ENCODE results near the gene FAM3B.

Gene FAM3B

DNA sequence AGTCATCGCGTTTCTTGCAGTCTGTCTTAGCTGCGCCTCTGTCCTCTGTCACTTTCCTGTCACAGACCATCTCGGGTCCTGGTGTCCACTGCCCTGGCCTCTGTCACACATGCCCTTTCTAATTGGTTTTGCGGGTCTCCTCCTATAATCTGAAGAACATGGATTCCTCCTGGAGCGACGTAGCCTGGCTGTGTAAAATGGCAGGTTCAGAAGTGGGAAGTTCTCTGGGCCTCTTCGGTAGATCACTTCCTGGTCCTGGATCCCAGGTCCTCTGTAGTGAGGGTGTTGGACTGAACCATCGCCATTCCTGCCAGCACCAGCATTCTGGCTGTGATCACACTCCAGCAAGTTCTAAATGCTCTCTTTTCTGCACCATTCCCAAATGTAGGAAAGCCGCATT, 857 bp downstream of the FAM3B start:
- ChIA-PET POLR2A (no interaction called here), CTCF (interaction anchor here (0.6 kb wide), 1 partner anchor 499 kb away, joined by 3 read pairs; no protein-coding TSS in a partner anchor)
- no peak for TF ChIP-seq LEF1 (IDR thresholded peaks at IDR 0.05; ENCODE audit: borderline replicate concordance)
- no peak for DNase-seq (ENCODE audit: extremely low spot score)

DNA sequence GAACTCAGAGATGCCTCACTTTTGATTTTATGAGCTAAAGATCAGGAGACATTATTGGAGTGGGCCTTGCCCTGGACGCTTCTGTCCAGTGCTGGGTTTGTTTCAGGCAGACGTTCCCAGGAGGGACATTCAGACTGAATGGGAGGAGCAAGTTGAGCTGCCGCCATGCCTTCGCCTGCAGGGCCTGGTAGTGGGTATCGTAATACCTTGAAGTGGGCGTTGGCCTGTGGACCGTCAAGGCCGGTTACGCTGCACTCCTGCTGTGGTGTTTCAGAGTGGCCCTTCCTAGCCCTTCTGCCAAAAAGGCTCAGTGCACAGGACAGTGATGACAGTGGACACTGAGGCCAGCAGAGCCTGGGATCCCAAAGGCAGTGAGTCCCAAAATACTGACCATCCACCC, 1.6 kb downstream of the FAM3B start:
- DNase-seq (ENCODE audit: extremely low spot score): no peak
- ChIA-PET POLR2A (no interaction called here), CTCF (interaction anchor here (0.6 kb wide), 1 partner anchor 142 kb away, joined by 4 read pairs; no protein-coding TSS in a partner anchor)
- TF ChIP-seq, protein P1, sequence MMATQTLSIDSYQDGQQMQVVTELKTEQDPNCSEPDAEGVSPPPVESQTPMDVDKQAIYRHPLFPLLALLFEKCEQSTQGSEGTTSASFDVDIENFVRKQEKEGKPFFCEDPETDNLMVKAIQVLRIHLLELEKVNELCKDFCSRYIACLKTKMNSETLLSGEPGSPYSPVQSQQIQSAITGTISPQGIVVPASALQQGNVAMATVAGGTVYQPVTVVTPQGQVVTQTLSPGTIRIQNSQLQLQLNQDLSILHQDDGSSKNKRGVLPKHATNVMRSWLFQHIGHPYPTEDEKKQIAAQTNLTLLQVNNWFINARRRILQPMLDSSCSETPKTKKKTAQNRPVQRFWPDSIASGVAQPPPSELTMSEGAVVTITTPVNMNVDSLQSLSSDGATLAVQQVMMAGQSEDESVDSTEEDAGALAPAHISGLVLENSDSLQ (IDR thresholded peaks at IDR 0.05): no peak
- TF ChIP-seq FOXM1 (IDR thresholded peaks at IDR 0.05; ENCODE audit: borderline replicate concordance) (no peak), TARDBP (IDR thresholded peaks at IDR 0.05) (no peak), CTBP1 (IDR thresholded peaks at IDR 0.05; ENCODE audit: borderline replicate concordance) (no peak), ARNT (IDR thresholded peaks at IDR 0.05) (no peak), NFRKB (IDR thresholded peaks at IDR 0.05) (no peak), ELF4 (IDR thresholded peaks at IDR 0.05) (no peak), FOXA1 (IDR thresholded peaks at IDR 0.05) (no peak), SP1 (IDR thresholded peaks at IDR 0.05) (no peak), FOXK2 (IDR thresholded peaks at IDR 0.05) (no peak), BHLHE40 (IDR thresholded peaks at IDR 0.05; ENCODE audit: borderline replicate concordance) (no peak), L3MBTL2 (conservative IDR thresholded peaks at IDR 0.05) (no peak), HDGF (IDR thresholded peaks at IDR 0.05; ENCODE audit: borderline replicate concordance) (no peak), SUZ12 (IDR thresholded peaks at IDR 0.05) (no peak), LEF1 (IDR thresholded peaks at IDR 0.05; ENCODE audit: borderline replicate concordance) (no peak), ZNF384 (IDR thresholded peaks at IDR 0.05) (no peak)

DNA sequence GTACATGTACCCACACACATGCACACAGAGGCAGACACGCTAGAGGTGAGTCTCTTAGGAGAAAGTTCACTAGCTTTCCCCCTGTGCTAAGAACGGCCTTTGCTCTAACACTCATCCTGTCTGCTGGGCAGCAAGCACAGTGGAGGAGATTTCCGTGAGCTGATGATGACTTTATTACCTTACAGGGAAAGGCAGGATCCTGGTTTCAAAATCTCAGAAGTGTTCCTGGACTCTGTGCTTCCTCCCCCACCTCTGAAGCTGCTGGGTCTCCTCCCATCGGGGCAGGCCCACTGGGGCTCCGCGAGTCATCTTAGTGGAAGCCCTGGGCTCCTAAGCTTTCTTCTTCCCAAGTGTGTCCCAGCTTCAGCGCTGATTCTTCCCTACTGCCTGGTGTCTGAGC, 2.7 kb downstream of the FAM3B start:
- TF ChIP-seq SP1 (IDR thresholded peaks at IDR 0.05) (no peak), FOXA1 (IDR thresholded peaks at IDR 0.05) (no peak), ZNF384 (IDR thresholded peaks at IDR 0.05) (no peak), LEF1 (IDR thresholded peaks at IDR 0.05; ENCODE audit: borderline replicate concordance) (no peak), ELF4 (IDR thresholded peaks at IDR 0.05) (no peak), ARNT (IDR thresholded peaks at IDR 0.05) (no peak), TARDBP (IDR thresholded peaks at IDR 0.05) (no peak), FOXM1 (IDR thresholded peaks at IDR 0.05; ENCODE audit: borderline replicate concordance) (no peak), L3MBTL2 (conservative IDR thresholded peaks at IDR 0.05) (no peak), BHLHE40 (IDR thresholded peaks at IDR 0.05; ENCODE audit: borderline replicate concordance) (no peak), FOXK2 (IDR thresholded peaks at IDR 0.05) (no peak), NFRKB (IDR thresholded peaks at IDR 0.05) (no peak), SUZ12 (IDR thresholded peaks at IDR 0.05) (no peak), HDGF (IDR thresholded peaks at IDR 0.05; ENCODE audit: borderline replicate concordance) (no peak), CTBP1 (IDR thresholded peaks at IDR 0.05; ENCODE audit: borderline replicate concordance) (no peak)
- TF ChIP-seq, protein P1 (IDR thresholded peaks at IDR 0.05): no peak
- CTCF ChIA-PET: no interaction called here

DNA sequence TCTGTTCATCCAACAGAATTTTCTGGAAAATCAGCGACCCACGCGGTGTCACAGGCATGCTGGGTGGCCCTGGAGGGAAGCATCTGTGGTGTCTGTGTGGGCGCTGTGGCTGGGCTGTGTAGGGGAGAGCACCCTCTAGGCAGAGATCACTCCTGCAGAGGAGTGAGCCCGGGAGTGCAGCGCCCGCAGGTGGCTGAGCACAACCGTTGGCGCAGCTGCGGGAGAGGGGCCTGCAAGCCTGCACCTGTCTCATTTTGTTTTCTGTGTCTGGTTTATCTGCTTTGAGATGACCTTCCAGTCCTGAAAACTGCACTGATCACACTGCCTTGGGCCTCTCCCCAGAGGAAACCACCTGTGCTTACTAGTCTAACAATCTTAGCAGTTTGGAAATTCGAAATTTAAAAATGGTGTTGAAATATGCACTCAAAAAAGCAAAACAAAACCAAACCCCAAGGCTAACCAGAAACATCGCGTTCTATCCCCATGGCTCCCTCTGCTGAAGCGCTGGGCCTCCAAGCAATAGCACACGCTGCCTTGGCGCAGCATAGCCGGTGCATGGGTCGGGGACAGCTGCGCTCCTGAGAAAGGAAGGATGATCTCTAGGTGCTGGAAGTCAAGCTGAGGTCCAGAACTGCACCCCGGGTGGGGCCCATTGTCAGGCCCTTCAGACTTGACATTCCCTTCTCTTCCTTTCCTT, 4.8 kb downstream of the FAM3B start:
- DNase-seq (ENCODE audit: extremely low spot score): no peak
- CTCF ChIA-PET: no interaction called here
- no peak for TF ChIP-seq ELF4 (IDR thresholded peaks at IDR 0.05)
- TF ChIP-seq FOXA1 (IDR thresholded peaks at IDR 0.05): no peak
- TF ChIP-seq LEF1 (IDR thresholded peaks at IDR 0.05; ENCODE audit: borderline replicate concordance): no peak
- TF ChIP-seq HDGF (IDR thresholded peaks at IDR 0.05; ENCODE audit: borderline replicate concordance): no peak
- no peak for TF ChIP-seq SP1 (IDR thresholded peaks at IDR 0.05)
- no peak for TF ChIP-seq FOXK2 (IDR thresholded peaks at IDR 0.05)
- no peak for TF ChIP-seq FOXM1 (IDR thresholded peaks at IDR 0.05; ENCODE audit: borderline replicate concordance)
- no peak for TF ChIP-seq TARDBP (IDR thresholded peaks at IDR 0.05)
- TF ChIP-seq NFRKB (IDR thresholded peaks at IDR 0.05): no peak
- TF ChIP-seq L3MBTL2 (conservative IDR thresholded peaks at IDR 0.05): no peak
- TF ChIP-seq BHLHE40 (IDR thresholded peaks at IDR 0.05; ENCODE audit: borderline replicate concordance): no peak
- POLR2A ChIA-PET: no interaction called here

More for the DNA sequence above, 2.7 kb downstream of the FAM3B start:
- POLR2A ChIA-PET: no interaction called here
- no peak for DNase-seq (ENCODE audit: extremely low spot score)

DNA sequence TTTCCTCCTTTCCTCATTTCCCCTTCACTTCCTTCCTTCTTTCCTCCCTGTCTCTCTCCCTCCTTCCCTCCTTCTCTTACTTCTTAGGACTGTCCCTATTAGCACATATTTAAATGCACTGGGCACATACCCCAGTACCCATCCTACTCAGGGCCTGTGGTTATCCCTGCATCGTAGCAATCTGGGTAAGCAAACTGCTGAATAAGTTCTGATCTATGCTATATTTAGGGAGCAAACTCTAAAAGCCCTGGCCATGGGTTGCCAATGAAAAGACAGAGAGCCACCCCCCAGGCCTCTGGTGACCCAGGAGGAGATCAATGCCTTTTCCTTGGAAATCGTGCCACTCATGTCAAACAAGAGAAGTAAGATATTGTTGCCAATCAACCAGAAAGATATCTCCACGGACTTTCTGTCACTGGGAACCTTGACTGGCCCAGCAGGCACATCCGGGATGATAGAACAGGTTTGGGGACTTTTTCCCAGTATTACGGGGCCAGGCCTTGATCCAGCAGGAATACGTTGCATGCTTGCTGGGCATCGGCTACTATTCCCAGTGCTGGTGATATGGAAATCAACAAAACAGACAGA, 5.4 kb downstream of the FAM3B start:
- ChIA-PET CTCF (no interaction called here), POLR2A (no interaction called here)
- TF ChIP-seq BHLHE40 (IDR thresholded peaks at IDR 0.05; ENCODE audit: borderline replicate concordance): no peak
- TF ChIP-seq ZNF384 (IDR thresholded peaks at IDR 0.05): no peak
- no peak for TF ChIP-seq FOXM1 (IDR thresholded peaks at IDR 0.05; ENCODE audit: borderline replicate concordance)
- TF ChIP-seq FOXA1 (IDR thresholded peaks at IDR 0.05): no peak
- TF ChIP-seq LEF1 (IDR thresholded peaks at IDR 0.05; ENCODE audit: borderline replicate concordance): no peak
- TF ChIP-seq NFRKB (IDR thresholded peaks at IDR 0.05): no peak
- no peak for DNase-seq (ENCODE audit: extremely low spot score)

DNA sequence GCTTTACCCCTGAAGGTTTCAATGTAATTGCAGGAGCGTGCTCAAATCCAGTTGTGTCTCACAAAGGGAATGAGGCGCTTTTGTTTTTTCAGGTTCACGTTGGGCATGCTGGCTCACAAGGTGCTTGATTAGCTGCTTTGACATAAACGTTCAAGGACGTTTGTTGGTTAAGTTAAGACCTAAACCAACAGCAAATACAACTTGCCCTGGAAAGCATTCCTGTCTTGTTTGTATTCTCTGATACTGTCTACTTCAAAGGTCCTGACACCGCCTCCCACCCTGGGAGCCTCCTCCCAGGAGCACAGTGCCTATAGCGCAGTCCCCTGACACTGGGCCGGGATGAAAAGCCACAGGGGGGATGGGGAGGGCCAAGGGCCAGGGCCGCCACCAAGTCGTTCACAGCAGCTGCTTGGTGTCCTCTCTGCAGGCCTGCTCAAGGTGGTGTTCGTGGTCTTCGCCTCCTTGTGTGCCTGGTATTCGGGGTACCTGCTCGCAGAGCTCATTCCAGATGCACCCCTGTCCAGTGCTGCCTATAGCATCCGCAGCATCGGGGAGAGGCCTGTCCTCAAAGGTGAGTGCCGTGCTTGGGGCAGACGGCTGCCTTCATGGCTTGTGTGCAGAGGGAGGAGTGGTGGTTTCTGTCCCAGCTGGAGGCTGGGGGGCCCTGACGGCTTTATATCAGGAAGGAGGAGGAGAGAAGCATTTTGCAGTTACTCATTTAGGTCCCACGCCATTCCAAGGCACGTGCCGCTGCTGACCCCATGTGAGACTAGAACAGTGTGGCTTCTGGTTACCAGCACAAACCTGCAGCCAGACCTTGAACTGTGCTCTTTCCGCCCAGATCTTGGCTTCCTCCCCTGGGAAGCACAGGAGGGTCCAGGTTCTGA, 6.1 kb downstream of the FAM3B start:
- ChIA-PET POLR2A (no interaction called here), CTCF (no interaction called here)
- no peak for TF ChIP-seq FOXK2 (IDR thresholded peaks at IDR 0.05)
- DNase-seq (ENCODE audit: extremely low spot score): no peak

Data from HEK293T (cell line).